ENCODE data around the gene GABBR2. TPM values are rescaled to one million over a fixed set of nuclear protein-coding genes. Genes with fewer than 3 reads are reported as not detected.

Gene GABBR2
- total RNA-seq, 1 donor from 2014 or later = 0.84 TPM

DNA sequence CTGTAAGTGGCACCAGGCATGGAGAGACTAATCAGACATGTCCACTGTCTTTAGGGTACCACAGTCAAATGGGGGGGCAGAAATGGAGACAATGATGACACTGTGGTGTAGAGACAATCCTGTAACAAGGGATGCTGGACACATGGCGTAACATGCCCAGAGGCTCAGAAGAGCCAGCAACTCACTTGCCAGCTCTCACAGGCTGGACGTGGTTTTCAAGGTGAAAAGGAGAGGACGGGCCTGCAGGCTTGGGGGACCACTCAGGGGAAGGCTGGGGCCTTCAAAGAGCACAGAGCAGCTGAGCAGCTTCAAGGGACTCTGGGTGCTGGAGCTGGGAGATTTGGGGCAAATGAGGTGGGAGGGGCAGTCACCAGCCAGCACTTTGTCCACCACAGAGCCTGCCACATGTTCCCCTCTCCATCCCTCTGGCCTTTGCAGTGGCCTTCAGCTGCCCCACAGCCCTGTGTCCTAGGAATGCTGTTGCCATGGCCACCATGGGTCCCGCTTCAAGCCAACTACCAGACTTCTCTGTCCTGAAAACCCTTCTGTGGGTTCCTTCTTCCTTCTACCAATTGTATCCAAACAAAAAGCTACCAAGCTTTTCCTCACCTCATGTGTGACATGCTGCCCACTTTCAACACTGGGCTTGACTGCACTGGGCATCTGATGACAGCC, 140.4 kb downstream of the GABBR2 start:
- intact Hi-C loops (cut with DNase I) = no loop called here
- DNase-seq = no peak
- Histone ChIP-seq H3K27ac (no peak overlapping the region), H3K4me3 (no peak overlapping the region), H3K9me3 (no peaks in the 10 kb centered on the region), H3K27me3 (no peaks in the 10 kb centered on the region), H3K4me1 (no peaks in the 10 kb centered on the region), H3K36me3 (no peaks in the 10 kb centered on the region)
- no peak for ATAC-seq
- TF ChIP-seq, protein P1, sequence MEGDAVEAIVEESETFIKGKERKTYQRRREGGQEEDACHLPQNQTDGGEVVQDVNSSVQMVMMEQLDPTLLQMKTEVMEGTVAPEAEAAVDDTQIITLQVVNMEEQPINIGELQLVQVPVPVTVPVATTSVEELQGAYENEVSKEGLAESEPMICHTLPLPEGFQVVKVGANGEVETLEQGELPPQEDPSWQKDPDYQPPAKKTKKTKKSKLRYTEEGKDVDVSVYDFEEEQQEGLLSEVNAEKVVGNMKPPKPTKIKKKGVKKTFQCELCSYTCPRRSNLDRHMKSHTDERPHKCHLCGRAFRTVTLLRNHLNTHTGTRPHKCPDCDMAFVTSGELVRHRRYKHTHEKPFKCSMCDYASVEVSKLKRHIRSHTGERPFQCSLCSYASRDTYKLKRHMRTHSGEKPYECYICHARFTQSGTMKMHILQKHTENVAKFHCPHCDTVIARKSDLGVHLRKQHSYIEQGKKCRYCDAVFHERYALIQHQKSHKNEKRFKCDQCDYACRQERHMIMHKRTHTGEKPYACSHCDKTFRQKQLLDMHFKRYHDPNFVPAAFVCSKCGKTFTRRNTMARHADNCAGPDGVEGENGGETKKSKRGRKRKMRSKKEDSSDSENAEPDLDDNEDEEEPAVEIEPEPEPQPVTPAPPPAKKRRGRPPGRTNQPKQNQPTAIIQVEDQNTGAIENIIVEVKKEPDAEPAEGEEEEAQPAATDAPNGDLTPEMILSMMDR (IDR thresholded peaks at IDR 0.05) = no peak

DNA sequence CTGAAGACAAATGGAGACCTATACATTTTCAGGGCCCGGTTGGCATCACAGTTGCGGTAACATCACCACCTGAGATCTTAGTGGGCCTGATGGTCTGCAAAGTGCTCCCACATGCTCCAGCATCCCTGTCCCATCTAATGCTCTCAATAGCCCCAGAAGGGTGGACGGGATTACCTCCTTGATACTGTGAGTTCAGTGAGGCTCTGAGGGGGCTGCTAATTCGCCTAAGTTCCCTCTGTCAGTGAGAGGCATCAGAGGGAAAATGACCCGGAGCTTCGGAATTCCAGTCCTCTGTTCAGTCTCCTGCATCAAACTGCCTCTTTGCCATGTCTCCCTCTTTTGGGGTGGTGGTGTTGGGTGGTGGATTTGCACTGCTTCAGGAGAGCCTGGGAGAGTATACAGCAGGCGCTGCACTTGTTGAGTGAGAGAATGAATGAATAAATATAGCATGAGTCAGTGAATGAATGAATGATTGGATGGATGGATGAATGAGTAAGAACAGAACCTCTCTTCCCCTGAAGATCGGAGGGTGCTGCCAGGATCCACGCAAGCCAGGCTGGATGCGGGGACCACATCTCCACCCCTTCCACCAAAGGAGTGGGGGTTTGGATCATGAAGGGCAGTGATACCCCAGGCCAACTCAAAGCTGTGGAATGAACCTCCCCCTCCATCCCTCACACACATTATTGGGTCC, 141.0 kb downstream of the GABBR2 start:
- Histone ChIP-seq H3K9me3 (no peaks in the 10 kb centered on the region), H3K27ac (no peak overlapping the region), H3K4me3 (no peak overlapping the region), H3K4me1 (no peaks in the 10 kb centered on the region), H3K27me3 (no peaks in the 10 kb centered on the region), H3K36me3 (no peaks in the 10 kb centered on the region)
- intact Hi-C loops (cut with DNase I) = no loop called here
- ATAC-seq (no peak), DNase-seq (no peak)
- TF ChIP-seq, protein P1 (IDR thresholded peaks at IDR 0.05) = no peak

DNA sequence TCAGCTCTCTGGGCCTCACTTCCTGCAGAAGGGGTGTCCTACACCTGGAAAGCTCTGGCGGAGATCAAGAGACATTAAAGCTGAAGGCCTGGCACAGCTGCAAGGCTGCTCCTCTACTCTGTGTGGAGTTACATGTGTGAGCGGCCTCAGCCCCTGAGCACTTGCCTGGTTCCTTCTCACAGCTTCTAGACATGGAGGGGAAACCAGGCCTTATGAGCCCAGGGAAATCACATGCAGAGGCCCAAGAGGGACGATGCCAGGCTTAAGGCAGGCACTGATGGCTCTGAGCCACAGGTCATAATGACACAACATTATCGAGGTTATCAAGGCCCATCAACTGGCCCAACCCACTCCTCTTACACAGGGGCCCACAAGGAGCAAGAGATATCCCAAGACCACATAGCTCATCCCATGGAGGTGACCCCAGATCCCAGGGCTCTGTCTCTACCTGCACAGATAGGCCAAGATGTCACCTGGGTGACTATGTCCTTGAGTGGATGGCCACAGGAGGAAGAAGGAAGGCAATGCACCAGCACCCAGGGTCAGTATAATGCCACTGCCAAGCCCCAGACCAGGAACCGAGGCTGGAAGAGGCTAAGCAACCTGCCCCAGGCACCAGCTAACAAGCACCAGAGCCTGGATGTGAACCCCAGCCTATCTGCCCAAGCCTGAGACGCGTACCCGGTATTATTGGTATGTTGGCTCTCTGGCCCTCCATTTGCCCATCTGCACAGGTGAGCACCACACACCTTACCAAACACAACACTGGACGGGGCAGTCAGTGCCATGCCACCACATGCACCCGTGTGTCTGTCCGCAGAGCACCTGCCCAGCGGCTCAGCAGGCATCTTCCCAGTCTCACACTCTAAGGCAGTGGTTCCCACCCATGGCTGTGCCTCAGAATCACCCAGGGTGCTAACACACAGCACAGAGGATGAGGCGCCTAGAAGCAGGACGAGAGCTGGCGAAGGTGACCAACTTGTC, 143.3 kb downstream of the GABBR2 start:
- intact Hi-C loops (cut with DNase I) = no loop called here
- Histone ChIP-seq H3K9me3 (no peaks in the 10 kb centered on the region), H3K4me1 (no peaks in the 10 kb centered on the region), H3K4me3 (no peak overlapping the region), H3K27me3 (no peaks in the 10 kb centered on the region), H3K27ac (no peak overlapping the region), H3K36me3 (no peaks in the 10 kb centered on the region)
- ATAC-seq (peak; percentile 10), DNase-seq (no peak)
- TF ChIP-seq, protein P1 (IDR thresholded peaks at IDR 0.05) = no peak

DNA sequence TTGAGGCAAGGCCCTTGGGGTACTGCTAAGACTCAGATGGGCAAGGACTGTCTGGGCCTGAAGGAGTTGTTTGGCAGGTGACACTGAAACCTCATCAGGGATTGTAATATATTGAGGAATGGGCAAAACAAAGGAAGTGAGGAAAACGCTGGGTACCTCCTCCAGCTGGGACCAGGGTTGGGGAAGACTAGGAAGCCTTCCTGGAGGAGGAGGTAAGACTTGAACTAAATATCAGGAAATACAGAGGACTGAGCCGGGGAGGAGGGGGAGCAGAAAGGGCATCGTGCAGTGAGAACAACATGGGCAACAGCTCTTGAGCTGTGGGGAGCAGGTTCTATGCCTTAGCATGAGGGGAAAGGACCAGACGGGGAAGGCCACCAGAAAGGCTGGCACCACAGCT, 144.0 kb downstream of the GABBR2 start:
- Histone ChIP-seq H3K9me3 (no peaks in the 10 kb centered on the region), H3K4me3 (no peak overlapping the region), H3K36me3 (no peaks in the 10 kb centered on the region), H3K27me3 (no peaks in the 10 kb centered on the region), H3K4me1 (no peaks in the 10 kb centered on the region), H3K27ac (no peak overlapping the region)
- DNase-seq = no peak
- TF ChIP-seq, protein P1 (IDR thresholded peaks at IDR 0.05) = no peak
- ATAC-seq = no peak
- intact Hi-C loops (cut with DNase I) = no loop called here

DNA sequence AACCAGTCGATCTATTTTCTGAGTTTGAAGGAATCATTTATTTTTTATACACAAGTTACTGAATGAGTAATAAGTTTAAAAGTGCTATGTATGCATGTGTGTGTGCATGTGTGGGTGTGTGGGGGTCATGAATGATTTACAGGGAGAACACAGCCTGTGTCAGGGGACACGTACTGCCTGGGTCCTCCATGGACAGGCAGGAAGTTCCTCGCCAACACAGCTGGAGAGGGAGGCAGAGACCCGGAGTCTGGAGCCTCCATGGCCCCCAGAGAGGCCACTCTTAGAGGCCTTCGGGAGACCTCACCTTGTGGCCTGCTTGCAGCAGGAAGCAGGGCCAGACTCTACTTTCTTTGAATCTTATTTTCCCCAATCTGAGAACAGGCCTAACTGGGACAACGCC, 144.7 kb downstream of the GABBR2 start:
- H3K36me3 ChIP-seq = no peaks in the 10 kb centered on the region
- DNase-seq = no peak
- no peaks in the 10 kb centered on the region for H3K9me3 ChIP-seq
- ATAC-seq = no peak
- TF ChIP-seq, protein P1 (IDR thresholded peaks at IDR 0.05) = no peak
- H3K4me3 ChIP-seq = no peak overlapping the region
- no peak overlapping the region for H3K27ac ChIP-seq
- H3K4me1 ChIP-seq = no peaks in the 10 kb centered on the region
- no peaks in the 10 kb centered on the region for H3K27me3 ChIP-seq
- intact Hi-C loops (cut with DNase I) = no loop called here
